HCT116 (cell line): ENCODE data around the gene LINGO4. TPM values are rescaled to one million over a fixed set of nuclear protein-coding genes. Genes with fewer than 3 reads are reported as not detected.

Experiments used
- ATAC-seq: fragments of 200-7000 bp; cut with Tn5 transposase; 2 replicates; pipeline ENCODE4 v1.9.1; 2020; ENCODE audit warnings: mild to moderate bottlenecking, moderate library complexity
- BruUV-seq: library from RNA; stranded (reverse); fragments of 400-500 nt; replicated peaks from 2 replicates; lab custom pipeline; 2021; lab: Mats Ljungman, UMichigan
- CTCF ChIA-PET: fragments of 300-600 bp; sonication (Branson Sonifier 250); formaldehyde crosslinking; loops from one replicate; lab custom pipeline; 2021; ENCODE audit warnings: antibody characterized with exemption; lab: Charles Lee
- POLR2A ChIA-PET: fragments of 300-600, 350-600 bp; sonication (Branson Sonifier 250); formaldehyde crosslinking; loops from one replicate; lab custom pipeline; 2021; ENCODE audit warnings: antibody characterized with exemption; lab: Charles Lee
- RAD21 ChIA-PET, 2 experiments: fragments of 300-600 bp; sonication (Branson Sonifier 250); formaldehyde crosslinking; loops; one replicate each; lab custom pipeline; 2023; ENCODE audit warnings: low total read pairs in 2 of 2; ENCODE audit not compliant: uncharacterized antibody in 2 of 2, unreplicated experiment in 2 of 2, low non-redundant PET in 1 of 2; lab: Charles Lee
- DNase-seq: peaks from one replicate; pipeline ENCODE4 v3.0.0-alpha.2; 2010; ENCODE audit warnings: low read depth, low spot score
- H2AFZ ChIP-seq: fragments of 200-600 bp; shearing (Covaris generic), sonication (generic); 2 replicates; pipeline ENCODE4 v1.6.1; 2017; ENCODE audit warnings: low read depth, mixed run types, mixed read lengths, antibody characterized with exemption, low read length; ENCODE audit not compliant: poor library complexity, severe bottlenecking
- H3K27ac ChIP-seq: 2 replicates; pipeline ENCODE4 v1.5.1; 2012; ENCODE audit warnings: low read depth, low read length
- H3K27me3 ChIP-seq: fragments of 200-600 bp; sonication (generic); 2 replicates; pipeline ENCODE4 v1.6.1; 2016; ENCODE audit warnings: mixed run types, low read length, mixed read lengths; ENCODE audit not compliant: insufficient read depth
- H3K36me3 ChIP-seq, 2 experiments: fragments of 200-500 bp in 1 of 2; fragments of 200-600 bp in 1 of 2; sonication (Bioruptor generic) in 1 of 2; sonication (generic) in 1 of 2; 2 replicates each; pipeline versions ENCODE4 v1.5.1 to v1.6.1; 2014 to 2016; ENCODE audit warnings: low read length in 2 of 2, inconsistent platforms in 1 of 2, mixed read lengths in 1 of 2, mixed run types in 1 of 2; ENCODE audit not compliant: insufficient read depth in 2 of 2, control insufficient read depth in 1 of 2
- H3K4me1 ChIP-seq, 2 experiments: fragments of 200-600 bp in 1 of 2; sonication (generic) in 1 of 2; 2 replicates each; pipeline versions ENCODE4 v1.5.1 to v1.6.1; 2012 to 2017; ENCODE audit warnings: low read length in 2 of 2, inconsistent platforms in 1 of 2, mild to moderate bottlenecking in 1 of 2, mixed read lengths in 1 of 2, mixed run types in 1 of 2, moderate library complexity in 1 of 2; ENCODE audit not compliant: insufficient read depth in 2 of 2, control insufficient read depth in 1 of 2
- H3K4me2 ChIP-seq: fragments of 200-600 bp; sonication (generic); 2 replicates; pipeline ENCODE4 v1.6.1; 2017; ENCODE audit warnings: mixed run types, low read length, mixed read lengths
- H3K4me3 ChIP-seq, 2 experiments: fragments of 200-600 bp in 1 of 2; sonication (generic) in 1 of 2; replicated peaks in 1 of 2; 2 replicates each; pipeline ENCODE4 v1.5.1; 2011 to 2016; ENCODE audit warnings: low read length in 2 of 2, control low read depth in 1 of 2, low read depth in 1 of 2, mild to moderate bottlenecking in 1 of 2, mixed read lengths in 1 of 2, mixed run types in 1 of 2
- H3K79me2 ChIP-seq: fragments of 200-600 bp; sonication (generic); 2 replicates; pipeline ENCODE4 v1.6.1; 2017; ENCODE audit warnings: mild to moderate bottlenecking, mixed run types, low read length, moderate library complexity, mixed read lengths; ENCODE audit not compliant: insufficient read depth
- H3K9ac ChIP-seq: fragments of 200-600 bp; sonication (generic); 2 replicates; pipeline ENCODE4 v1.6.1; 2016; ENCODE audit warnings: low read length, mixed read lengths
- H3K9me2 ChIP-seq: fragments of 200-600 bp; sonication (generic), shearing (Covaris generic); 2 replicates; pipeline ENCODE4 v1.6.1; 2017; ENCODE audit warnings: mixed run types, mild to moderate bottlenecking, moderate library complexity; ENCODE audit not compliant: insufficient read depth
- H3K9me3 ChIP-seq, 2 experiments: fragments of 200-500 bp in 1 of 2; fragments of 200-600 bp in 1 of 2; sonication (Bioruptor generic) in 1 of 2; sonication (generic) in 1 of 2; 2 replicates each; pipeline ENCODE4 v1.6.1; 2014 to 2017; ENCODE audit warnings: low read length in 2 of 2, mixed read lengths in 2 of 2, inconsistent platforms in 1 of 2, low read depth in 1 of 2, mild to moderate bottlenecking in 1 of 2, mixed run types in 1 of 2, moderate library complexity in 1 of 2; ENCODE audit not compliant: control insufficient read depth in 1 of 2, insufficient read depth in 1 of 2
- H4K20me1 ChIP-seq: fragments of 200-600 bp; sonication (generic), shearing (Covaris generic); 2 replicates; pipeline ENCODE4 v1.6.1; 2017; ENCODE audit warnings: mixed run types, mild to moderate bottlenecking, moderate library complexity; ENCODE audit not compliant: insufficient read depth
- ATF3 ChIP-seq: IDR thresholded peaks from 2 replicates; pipeline ENCODE4 v1.6.1; 2012
- CBX3 ChIP-seq: IDR thresholded peaks from 2 replicates; pipeline ENCODE4 v1.6.1; 2012; ENCODE audit warnings: low read depth
- CEBPB ChIP-seq: IDR thresholded peaks from 2 replicates; pipeline ENCODE4 v1.6.1; 2012; ENCODE audit warnings: low read depth
- EGR1 ChIP-seq: IDR thresholded peaks from 2 replicates; pipeline ENCODE4 v1.6.1; 2012; ENCODE audit warnings: low read depth
- FOSL1 ChIP-seq: IDR thresholded peaks from 2 replicates; pipeline ENCODE4 v1.6.1; 2012; ENCODE audit warnings: low read depth
- JUND ChIP-seq: IDR thresholded peaks from 2 replicates; pipeline ENCODE4 v1.6.1; 2012
- MAX ChIP-seq: IDR thresholded peaks from 2 replicates; pipeline ENCODE4 v1.6.1; 2012
- POLR2A ChIP-seq: IDR thresholded peaks from 2 replicates; pipeline ENCODE4 v1.7.0; 2011; ENCODE audit warnings: borderline replicate concordance; ENCODE audit not compliant: insufficient read depth, insufficient read length; ENCODE audit errors: extremely low read depth
- POLR2AphosphoS5 ChIP-seq: IDR thresholded peaks from 2 replicates; pipeline ENCODE4 v1.6.1; 2011; ENCODE audit warnings: mild to moderate bottlenecking, low read depth, low read length, moderate library complexity
- RAD21 ChIP-seq: IDR thresholded peaks from 2 replicates; pipeline ENCODE4 v1.6.1; 2012; ENCODE audit warnings: low read depth, mild to moderate bottlenecking
- REST ChIP-seq: IDR thresholded peaks from 2 replicates; pipeline ENCODE4 v1.6.1; 2012; ENCODE audit warnings: low read depth
- SIN3A ChIP-seq: IDR thresholded peaks from 2 replicates; pipeline ENCODE4 v1.6.1; 2012; ENCODE audit warnings: low read depth
- SRF ChIP-seq: IDR thresholded peaks from 2 replicates; pipeline ENCODE4 v1.6.1; 2012; ENCODE audit warnings: low read depth
- YY1 ChIP-seq: IDR thresholded peaks from 2 replicates; pipeline ENCODE4 v1.6.1; 2011; ENCODE audit warnings: low read length, low read depth, moderate library complexity, mild to moderate bottlenecking; ENCODE audit not compliant: insufficient replicate concordance; ENCODE audit errors: extremely low read depth
- ZBTB33 ChIP-seq: IDR thresholded peaks from 2 replicates; pipeline ENCODE4 v1.6.1; 2011; ENCODE audit warnings: mild to moderate bottlenecking, low read length, moderate library complexity; ENCODE audit not compliant: insufficient replicate concordance; ENCODE audit errors: extremely low read depth
- intact Hi-C: fragments of 100-400 bp; cut with micrococcal nuclease; formaldehyde crosslinking; loops from 2 replicates; pipeline ENCODE4 v1.10.0; 2022
- total RNA-seq: library from RNA; stranded (reverse); gene quantifications from one replicate; pipeline ENCODE4 v1.2.1, GENCODE V29; 2021; ENCODE audit not compliant: unreplicated experiment

Gene LINGO4
- total RNA-seq, 1 experiment from 2014 or later: not detected

- no peaks in the 10 kb centered on the region for H3K9me3 ChIP-seq
- CTCF ChIA-PET: no interaction called here
- H3K27me3 ChIP-seq: no peaks in the 10 kb centered on the region
Observed at GRCh38 chr1:151825204-151825603, 20.0 kb upstream of the LINGO4 start.

GRCh38 chr1:151823175-151823574, 18.0 kb upstream of the LINGO4 start:
- no peak overlapping the region for H3K9ac ChIP-seq
- no TSS peak for BruUV-seq
- TF ChIP-seq SRF (no peak), POLR2AphosphoS5 (no peak), POLR2A (no peak), MAX (no peak), ATF3 (no peak), SIN3A (no peak), JUND (no peak), EGR1 (no peak), YY1 (no peak), RAD21 (no peak), ZBTB33 (no peak), REST (no peak), FOSL1 (no peak)

More at GRCh38 chr1:151825204-151825603, 20.0 kb upstream of the LINGO4 start:
- no peak overlapping the region for H2AFZ ChIP-seq
- DNase-seq (no peak), ATAC-seq (no peak)
- no peaks in the 10 kb centered on the region for H3K9me2 ChIP-seq
- peaks cover 8 to 22% of the 10 kb centered on the region in 2 experiments for H3K4me1 ChIP-seq
- intact Hi-C loops: no loop called here
- ChIA-PET RAD21 (no interaction called here), POLR2A (no interaction called here)
- H3K36me3 ChIP-seq: no peaks in the 10 kb centered on the region
- no peak for TF ChIP-seq CBX3
- TF ChIP-seq CEBPB: no peak
- TF ChIP-seq SIN3A: no peak
- no peak for TF ChIP-seq YY1
- no peak for TF ChIP-seq POLR2AphosphoS5
- TF ChIP-seq SRF: no peak
- TF ChIP-seq JUND: no peak
- TF ChIP-seq RAD21: no peak
- H3K79me2 ChIP-seq: no peaks in the 10 kb centered on the region
- no TSS peak for BruUV-seq
- no peaks in the 10 kb centered on the region for H4K20me1 ChIP-seq
- no peak overlapping the region for H3K4me2 ChIP-seq
- H3K27ac ChIP-seq: no peak overlapping the region
- H3K9ac ChIP-seq: no peak overlapping the region
- no peak overlapping the region for H3K4me3 ChIP-seq

More at GRCh38 chr1:151823175-151823574, 18.0 kb upstream of the LINGO4 start:
- CTCF ChIA-PET: no interaction called here
- DNase-seq (no peak), ATAC-seq (no peak)
- H3K4me3 ChIP-seq: no peak overlapping the region
- no peak overlapping the region for H2AFZ ChIP-seq
- H3K4me1 ChIP-seq: peaks cover 5 to 10% of the 10 kb centered on the region in 2 experiments; a peak in 2 of 4 replicates
- H3K9me3 ChIP-seq: no peaks in the 10 kb centered on the region
- POLR2A ChIA-PET: no interaction called here
- H3K27ac ChIP-seq: no peak overlapping the region
- H4K20me1 ChIP-seq: no peaks in the 10 kb centered on the region
- no peaks in the 10 kb centered on the region for H3K27me3 ChIP-seq
- no peak overlapping the region for H3K4me2 ChIP-seq
- no peaks in the 10 kb centered on the region for H3K79me2 ChIP-seq
- intact Hi-C loops: no loop called here
- no peaks in the 10 kb centered on the region for H3K36me3 ChIP-seq
- RAD21 ChIA-PET: no interaction called here
- H3K9me2 ChIP-seq: no peaks in the 10 kb centered on the region
